NCI-H1092 (cell line): ENCODE results near the gene MTHFD2.
A peak's percentile ranks its signal among the peaks of the same experiment; 100 is the strongest.
"Not testable (repeated sequence)": the region's sequence is repeated elsewhere in the genome, so short reads cannot be mapped to it uniquely, and the experiment has no call there.

Experiments
- DNase-seq: peaks from one replicate; lab custom pipeline; 2025; lab: John Stamatoyannopoulos, UW

The MTHFD2 gene

DNA sequence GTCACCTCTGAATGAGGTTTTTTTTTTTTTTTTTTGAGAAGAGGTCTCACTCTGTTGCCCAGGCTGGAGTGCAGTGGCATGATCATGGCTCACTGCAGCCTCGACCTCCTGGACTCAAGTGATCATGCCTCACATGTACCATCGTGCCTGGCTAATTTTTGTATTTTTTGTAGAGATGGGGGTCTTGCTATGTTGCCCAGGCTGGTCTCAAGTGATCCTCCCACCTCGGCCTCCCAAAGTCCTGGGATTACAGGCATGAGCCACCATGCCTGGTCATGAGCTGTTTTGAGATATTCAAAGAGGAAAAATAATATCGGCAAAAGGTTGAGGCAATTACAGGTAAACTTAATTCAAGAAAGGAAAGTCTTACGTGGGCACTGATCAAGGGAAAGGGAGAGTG is 31.4 kb downstream of the MTHFD2 start:
- DNase-seq = not testable (repeated sequence)

DNA sequence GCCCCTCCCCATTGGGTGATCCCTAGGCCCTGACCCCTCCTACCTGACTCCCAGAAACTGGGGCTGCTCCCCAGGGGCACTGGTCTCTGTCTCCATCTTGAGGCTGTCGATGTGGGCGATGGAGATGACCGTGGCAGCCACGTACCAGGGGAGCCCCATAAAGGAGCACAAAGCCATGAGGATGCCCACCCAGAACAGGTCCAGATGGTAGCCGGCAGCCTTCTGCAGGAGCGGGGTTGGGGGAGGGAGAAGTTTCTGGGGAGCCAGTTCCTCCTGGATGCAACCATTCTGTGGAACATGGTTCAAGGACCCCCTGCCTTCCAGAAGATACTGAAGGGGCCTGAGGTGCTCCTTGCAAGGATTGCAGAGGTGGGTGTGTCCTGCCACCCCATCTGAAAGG is 34.0 kb downstream of the MTHFD2 start:
- DNase-seq = no peak

DNA sequence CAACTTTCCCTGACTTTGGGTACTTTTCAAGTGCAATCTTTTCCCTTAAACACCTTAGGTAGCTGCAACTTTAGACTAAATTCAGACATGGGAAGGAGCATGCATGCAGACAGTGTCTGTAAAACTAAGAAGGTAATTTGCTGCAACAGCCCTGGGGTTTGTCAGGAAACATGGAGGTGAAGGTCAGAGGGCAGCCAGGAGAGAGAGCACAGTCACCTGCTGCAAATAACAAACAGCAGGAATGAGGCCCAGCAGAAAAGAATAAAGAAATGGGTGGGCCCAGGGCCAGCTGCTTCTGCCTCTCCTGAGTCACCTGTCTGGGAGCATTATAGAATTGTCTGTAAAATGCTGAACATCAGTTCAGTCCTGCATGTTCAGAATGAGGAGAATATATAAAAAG is 35.2 kb downstream of the MTHFD2 start:
- DNase-seq = no peak

DNA sequence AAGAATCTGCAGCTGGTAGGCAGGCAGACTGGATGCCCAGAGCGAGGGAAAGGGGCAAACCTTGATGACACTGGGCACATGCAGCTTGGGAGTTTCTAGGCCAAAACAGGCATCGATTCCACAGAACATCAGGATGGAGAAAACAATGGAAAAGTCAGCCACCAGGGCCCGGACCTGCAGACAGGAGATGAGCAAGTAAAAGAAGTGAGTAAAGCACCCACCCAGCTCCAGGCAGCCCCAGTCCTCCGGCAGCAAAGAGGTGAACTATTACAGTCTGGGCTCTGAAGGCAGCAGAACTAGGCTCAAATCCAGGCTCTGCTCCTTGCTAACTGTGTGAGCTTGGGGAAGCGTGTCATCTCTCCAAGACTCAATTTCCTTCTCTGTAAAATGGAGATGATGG is 36.6 kb downstream of the MTHFD2 start:
- no peak for DNase-seq

DNA sequence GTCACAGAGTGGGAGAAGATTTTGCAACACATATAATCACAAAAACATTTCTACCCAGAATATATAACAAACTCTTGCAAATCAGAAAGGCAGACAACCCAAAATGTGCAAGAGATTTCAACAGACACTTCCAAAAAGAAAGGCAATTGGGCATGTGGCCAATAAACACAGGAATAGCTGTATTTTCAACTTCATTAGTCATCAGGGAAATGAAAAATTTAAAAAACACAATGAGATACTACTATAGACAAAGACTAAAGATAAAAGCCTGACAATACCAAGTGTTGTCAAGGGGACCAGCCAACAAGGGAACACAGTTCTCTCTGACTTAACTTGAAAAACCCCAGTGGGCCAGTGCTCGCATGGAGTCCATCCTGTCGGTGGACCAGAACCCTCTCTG is 40.5 kb downstream of the MTHFD2 start:
- DNase-seq = no peak

DNA sequence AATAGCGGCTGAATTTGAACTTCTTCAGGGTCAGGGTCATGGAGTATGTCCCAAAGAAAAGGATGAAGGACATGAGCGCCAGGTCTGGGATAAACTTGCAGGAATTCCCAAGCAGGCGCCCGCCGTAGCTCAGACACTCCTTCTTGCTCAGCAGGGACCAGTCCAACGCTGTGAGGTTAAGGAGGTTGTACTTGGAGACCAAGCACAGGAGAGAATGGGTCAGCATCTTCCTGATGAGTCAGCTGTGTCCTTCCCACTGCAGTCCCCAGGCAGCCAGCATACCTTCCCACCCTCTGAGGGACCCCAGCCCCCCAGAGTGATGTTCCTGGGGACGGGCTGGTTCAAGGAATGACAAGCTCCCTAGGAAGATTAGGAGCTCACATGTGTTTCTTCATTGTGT is 40.9 kb downstream of the MTHFD2 start:
- DNase-seq = no peak

DNA sequence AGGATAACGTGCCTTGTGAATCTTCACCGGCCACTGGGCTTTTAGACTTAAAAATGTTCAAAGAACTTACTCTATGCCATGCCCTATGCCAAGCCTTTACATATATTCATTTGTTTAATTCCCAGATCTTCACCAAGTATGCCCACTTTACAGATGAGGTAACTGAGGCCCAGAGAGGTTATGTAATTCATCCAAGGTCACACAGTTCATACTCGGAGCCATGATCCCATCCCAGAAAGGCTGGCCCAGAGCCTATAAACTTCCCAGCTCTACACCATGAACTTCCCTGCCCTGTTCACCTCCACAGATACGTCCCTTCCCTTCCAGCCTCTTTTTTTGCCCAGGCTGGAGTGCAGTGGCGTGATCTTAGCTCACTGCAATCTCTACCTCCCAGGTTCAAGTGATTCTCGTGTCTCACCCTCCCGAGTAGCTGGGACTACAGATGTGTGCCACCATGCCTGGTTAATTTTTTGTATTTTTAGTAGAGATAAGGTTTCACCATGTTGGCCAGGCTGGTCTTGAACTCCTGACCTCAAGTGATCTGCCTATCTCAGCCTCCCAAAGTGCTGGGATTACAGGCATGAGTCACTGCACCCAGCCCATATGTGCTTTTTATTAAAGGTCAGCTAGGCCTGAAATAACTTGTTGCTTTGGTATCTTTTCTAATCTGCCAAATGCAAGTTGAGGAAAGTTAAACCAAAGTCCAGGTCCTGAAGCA is 44.1 kb downstream of the MTHFD2 start:
- no peak for DNase-seq

DNA sequence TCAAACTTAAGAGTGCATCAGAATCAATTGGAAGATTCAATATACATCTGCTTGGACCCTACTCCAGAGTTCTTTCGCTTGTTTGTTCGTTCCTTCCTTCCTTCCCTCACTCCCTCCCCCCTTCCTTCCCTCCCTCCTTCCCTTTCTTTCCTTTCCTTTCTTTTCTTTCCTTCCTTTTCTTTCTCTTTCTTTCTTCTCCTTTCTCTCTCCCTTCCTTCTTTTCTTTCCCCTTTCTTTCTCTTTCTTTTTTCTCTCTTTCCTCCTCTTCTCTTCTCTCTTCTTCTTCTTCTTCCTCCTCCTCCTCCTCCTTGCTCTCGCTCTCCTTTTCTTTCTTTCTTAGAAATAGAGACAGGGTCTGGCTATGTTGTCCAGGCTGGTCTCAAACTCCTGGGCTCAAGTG is 45.9 kb downstream of the MTHFD2 start:
- DNase-seq = no peak

DNA sequence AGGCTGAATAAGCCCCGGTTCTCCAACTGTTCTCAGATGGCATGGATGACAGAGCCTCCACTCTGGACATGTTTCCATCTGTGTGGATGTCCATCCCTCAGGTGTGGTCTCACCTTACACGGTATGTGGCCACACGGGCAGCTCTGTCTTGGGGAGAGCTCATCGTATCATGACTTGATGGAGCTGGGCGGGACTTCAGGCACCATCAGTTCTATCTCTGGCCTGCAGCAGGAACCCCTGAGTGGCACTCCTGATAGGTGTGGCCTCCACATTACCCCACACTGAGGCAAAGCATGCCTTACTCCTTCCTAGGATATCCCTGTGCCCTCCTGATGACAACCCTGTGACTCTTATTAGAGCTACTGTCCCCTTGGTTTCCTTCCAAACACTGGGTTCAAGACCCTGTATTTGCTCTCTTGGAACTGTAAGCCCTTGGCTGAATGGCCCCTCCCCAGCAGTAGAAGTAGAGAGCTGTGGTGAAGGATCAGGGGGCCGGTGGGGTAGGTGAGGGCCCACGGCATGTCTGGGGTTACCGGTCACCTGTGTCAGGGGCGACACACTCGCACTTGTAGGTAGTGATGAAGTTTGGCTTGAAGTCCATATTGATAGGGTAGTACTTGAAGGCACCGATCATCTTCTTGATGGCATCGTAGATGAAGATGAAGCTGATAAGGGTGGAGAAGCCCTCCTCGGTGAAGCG is 48.2 kb downstream of the MTHFD2 start:
- DNase-seq = no peak

DNA sequence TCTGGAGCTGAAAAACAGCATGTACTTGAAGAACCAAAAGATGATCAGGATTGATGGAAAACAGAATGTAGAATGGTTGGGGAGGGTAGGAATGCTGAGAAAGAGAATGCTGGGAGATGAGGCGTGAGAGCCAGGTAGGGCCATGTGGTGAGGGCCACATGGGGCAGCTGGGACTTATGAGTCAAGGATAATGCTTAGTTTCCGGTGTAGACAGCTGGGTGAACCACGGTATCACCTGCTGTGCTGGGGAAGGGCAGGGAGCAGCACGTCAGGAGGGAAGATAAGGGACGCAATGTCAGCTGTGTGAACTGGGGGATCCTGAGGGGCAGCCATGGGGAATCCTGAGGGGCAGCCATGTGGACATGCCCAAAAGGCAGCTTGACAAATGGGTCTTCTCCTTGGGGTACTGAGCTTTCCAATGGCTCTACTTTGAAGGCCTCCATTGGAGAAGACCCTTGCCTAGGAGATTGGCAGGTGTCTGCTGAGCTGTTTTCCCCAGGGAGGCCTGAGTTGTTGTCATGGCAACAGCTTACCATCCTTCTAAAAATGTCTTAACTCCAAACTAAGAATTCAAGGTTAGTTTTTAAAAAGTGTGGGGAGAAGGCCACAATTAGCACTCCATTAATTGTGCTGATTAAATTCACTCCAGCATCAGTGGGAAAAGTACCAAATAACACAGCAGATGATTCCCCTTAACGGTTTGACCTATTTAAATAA is 51.1 kb downstream of the MTHFD2 start:
- DNase-seq = no peak

DNA sequence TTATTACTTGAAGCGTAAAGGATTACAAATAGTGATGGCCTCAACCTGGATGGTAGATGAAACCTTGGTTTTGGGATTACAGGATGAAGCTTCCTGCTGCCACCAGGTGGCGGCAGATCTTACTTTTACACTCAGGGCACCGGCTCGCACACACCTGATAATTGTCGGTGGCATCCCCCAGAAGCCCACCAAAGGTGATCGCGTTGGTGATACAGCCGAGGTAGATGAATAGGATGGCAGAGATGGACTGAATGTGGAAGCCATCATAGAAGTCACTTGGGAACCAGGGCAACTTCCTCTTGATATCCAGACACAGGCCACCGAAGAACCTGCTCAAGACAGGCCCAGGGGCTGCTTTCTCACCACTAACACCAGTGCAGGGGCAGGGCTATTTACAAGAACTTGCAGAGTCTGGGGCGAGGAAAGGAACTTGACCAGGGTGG is 51.8 kb downstream of the MTHFD2 start:
- DNase-seq = peak; percentile 11

DNA sequence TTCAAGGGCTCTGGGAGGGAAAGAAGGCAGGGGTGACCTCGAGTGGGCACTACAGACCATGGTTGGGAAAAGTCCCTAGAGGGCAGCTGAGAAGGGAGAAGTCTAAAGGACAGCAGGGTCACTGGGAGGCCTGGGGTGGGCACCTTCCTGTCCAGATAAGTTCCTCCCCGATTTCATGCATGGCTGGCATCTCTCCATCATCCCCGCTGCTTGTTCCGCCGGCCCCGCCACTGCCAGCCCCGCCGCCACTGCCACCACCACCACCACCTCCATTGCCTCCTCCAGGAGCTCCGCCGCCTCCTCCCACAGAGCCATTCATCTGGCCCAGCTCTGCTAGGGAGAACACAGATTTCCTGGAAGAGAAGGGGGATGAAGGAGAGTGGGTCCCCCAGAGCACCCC is 53.6 kb downstream of the MTHFD2 start:
- DNase-seq = no peak

DNA sequence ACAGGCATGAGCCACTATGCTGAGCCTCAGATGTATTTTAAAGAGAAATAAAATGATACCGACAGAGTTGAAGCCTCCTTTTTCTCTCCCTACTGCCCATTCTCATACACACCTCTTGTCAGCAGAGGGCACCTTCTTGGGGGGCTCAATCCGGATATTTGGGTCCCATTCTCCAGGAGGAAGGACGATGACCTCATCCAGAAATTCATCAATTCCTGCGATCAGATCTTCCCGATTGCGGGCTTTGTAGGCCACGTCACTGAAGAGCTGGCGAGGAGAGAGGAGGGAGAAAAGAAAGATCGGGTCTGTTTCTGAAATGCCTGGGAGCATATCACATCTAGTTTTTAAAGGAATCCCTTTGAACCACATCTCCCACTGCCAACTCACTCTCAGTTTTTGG is 54.4 kb downstream of the MTHFD2 start:
- DNase-seq = no peak

DNA sequence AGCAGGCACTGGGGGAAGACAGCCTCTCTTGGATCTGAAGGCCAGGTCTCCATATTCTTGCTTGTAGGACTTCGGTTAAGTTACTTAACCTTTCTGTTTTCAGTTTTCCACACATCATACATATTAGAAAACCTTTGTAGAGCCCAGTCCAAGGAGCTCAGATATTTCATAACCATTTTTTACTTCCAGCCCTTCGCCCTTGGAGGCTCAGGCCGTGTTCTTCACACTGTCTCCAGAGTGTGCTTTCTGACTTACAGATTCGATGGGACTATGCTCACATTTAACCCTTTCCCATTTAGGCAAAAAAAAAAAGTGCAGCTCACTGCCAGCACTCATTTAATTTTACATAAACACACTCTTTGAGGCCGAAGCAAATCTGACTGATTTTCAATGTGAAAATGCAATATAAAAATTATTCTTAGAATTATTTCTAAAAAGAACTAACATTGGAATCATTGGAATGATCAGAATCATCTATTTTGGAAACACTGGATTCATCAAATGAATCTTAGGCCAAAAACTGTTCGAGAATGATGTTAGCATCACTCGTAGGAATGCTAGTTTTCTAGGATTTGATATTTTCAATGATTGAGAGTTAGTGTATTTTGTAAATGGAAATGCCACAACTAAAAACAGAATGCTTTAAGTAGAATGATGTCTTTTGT is 55.0 kb downstream of the MTHFD2 start:
- no peak for DNase-seq

DNA sequence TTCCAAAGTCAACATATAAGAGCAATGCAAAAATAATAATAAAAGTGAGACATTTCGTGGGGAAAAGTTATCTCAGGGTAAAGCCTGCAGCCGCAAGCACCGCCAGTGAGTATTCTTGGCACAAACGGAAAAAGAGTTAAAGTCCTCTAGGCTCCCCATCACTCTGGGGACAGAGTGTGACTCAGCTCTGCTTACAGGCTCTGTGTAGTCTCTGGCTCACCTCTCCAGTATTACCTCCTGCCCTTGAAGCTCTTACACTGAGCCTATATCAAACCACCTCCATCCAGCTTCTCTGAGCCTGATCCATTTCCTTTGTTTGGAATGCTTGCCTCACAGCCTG is 55.5 kb downstream of the MTHFD2 start:
- no peak for DNase-seq

DNA sequence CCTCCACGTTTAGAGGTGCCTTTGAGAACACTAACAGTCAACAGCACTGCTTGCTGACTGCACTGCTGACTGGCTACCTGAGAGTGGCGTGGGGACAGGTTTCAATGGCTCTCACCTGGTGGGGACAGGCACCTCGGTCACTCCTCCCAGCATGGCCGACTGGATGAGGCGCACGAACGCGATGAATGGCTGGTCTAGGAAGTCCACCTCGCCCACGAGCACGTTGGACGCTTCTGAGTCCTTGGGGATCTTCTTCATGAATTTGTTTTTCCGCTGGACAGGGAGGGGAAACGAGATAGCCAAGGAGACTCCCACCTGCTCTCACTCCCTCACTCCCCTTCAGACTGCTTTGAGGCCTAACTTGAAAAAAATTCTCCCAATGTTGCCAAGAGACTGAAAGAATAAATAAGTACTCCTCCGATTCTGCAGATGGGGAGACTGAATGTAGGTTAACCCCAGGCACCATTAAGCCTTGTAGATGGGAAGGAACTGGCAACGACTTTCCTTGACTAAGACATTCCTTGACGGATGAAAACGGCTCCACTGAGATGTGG is 57.3 kb downstream of the MTHFD2 start:
- no peak for DNase-seq

DNA sequence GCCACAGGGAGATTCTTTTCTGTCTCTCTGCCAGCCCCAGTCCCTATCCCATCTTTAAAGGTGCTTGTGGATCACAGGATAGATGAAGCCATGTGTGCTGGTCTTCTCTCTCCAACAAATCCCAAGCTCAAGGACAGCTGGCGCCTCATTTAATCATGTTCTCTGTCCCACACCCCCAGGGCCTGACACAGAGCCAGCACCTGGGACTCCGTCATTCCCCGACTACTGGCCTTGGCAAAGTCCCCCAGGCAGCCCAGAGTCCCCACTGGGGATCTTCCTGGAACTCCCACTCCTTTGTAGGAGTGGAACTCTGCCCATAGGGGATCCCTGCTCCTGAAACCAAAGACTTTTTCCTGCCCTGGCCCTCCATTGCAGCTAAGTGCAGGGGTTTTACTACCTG is 60.8 kb downstream of the MTHFD2 start:
- DNase-seq = no peak

DNA sequence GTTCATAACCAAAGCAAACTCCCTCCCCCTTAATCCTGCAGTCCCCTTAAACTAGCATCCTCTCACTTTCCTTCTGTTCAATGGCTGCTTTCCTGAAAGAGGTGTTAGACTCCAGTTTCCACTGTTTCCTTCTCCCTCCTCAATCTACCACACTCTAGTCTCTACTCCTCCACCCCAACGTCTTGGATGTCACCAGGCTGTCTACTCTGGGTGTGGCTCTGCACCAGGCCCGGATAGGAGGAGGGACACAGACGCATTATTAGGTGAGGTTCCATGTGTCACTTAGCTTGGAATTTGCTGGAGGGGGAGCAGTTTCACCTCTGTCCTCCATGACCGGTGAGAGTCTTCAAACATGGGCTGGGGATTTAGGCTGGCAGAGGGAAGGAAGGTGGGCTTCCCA is 61.3 kb downstream of the MTHFD2 start:
- no peak for DNase-seq

DNA sequence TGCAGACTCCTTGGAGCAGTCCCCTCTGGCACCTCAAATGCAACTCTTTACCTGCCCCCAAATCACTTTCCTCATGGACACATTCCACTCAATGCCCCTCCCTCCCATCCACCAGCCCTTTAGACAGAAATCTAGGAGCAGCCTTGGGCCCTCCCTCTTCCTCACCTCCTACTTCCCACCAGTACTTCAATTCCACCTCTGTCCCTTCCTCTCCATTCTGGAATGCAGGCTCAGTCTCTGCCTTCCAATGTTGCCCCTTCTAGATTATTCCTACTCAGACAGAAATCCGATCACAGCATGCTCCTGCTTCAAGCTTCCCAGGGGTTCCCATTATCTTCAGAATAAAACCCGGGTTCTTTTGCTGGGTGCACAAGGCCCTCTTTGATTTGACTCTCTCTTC is 62.1 kb downstream of the MTHFD2 start:
- DNase-seq = no peak

DNA sequence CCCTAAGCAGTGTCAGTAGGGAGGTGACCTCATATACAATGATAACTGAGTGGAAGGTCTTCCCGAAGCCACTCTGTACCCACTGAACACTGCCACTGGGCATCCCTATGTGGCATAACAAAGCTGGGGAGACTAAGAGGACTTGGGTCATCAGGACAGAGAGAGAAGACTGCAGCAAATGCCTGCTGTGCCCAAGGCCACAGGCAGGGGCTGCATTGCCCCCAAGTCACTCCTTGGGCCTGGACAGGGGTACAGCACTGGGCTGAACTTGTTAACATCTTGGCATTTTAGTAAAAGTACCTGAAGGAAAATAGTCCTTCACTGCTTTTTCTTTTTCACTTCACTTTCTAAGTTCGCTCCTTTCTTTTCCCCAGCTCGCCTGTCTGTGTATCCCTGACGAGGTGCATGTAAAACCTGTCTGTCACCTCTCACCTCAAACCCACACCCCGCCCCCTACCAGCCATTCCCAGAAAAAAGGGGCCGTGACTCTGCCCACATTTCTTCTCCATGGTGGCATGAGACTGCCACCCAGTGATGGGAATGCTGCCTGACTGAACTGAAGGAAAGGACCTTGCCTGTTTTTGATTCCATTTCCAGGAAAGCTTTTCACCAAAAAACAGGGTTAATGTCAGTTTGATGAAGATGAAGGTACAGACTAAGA is 62.9 kb downstream of the MTHFD2 start:
- no peak for DNase-seq

DNA sequence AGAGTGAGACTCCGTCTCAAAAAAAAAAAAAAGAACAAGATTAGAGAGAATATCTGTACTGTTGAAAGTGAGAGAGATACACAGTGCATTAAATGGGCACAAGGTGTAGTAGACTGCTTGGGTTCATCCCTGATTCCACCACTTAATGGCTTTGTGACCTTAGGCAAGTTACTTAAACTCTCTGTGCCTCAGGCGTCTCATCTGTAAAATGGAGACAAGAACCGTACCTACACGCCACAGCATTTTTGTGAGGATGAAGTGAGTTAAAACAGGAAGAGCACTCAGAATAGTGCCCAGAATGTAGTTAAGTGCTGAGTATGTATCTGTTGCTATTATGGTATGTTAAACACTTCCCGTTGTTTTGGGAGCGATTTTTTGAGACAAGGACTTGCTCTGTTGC is 64.3 kb downstream of the MTHFD2 start:
- no peak for DNase-seq

DNA sequence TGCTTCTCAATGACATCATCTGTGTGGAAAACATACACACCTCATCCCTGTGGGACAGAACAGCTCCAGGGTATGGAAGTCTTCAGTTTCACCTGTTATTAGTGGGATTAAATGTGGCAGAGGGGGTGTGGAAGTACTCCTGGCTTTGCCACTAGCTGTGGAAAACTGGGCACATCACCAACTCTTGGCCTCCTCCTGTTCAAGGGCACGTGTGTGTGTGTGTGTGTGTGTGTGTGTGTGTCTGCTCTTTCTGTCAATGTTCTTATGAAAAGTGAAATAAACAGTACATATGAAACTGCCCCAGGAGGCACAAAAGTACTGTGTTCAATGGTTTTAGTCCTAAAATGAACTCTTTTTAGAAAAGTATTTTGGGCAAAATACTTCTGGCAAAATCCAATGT is 65.9 kb downstream of the MTHFD2 start:
- DNase-seq = no peak
